A673 (cell line): ENCODE data around the gene HINFP. TPM values are rescaled to one million over a fixed set of nuclear protein-coding genes. Genes with fewer than 3 reads are reported as not detected.

Source experiments
- BruUV-seq: library from RNA; stranded (reverse); fragments of 400-500 nt; replicated peaks from 2 replicates; lab custom pipeline; 2021; lab: Mats Ljungman, UMichigan
- CTCF ChIA-PET: fragments of 300-600 bp; sonication (Branson Sonifier 250); formaldehyde crosslinking; loops from one replicate; lab custom pipeline; 2022; ENCODE audit warnings: antibody characterized with exemption; lab: Charles Lee
- POLR2A ChIA-PET: fragments of 300-600 bp; sonication (Branson Sonifier 250); formaldehyde crosslinking; loops from one replicate; lab custom pipeline; 2022; ENCODE audit warnings: antibody characterized with exemption; ENCODE audit not compliant: low non-redundant PET; lab: Charles Lee
- DNase-seq: peaks from one replicate; pipeline ENCODE4 v3.0.0-alpha.2; 2015; ENCODE audit warnings: low spot score
- H3K27ac ChIP-seq: fragments of 200-600 bp; sonication (generic); 2 replicates; pipeline ENCODE4 v1.5.1; 2016; ENCODE audit warnings: mixed run types, low read depth, mild to moderate bottlenecking, mixed read lengths, antibody characterized with exemption, low read length; ENCODE audit not compliant: poor library complexity, severe bottlenecking
- H3K27me3 ChIP-seq: fragments of 200-600 bp; sonication (generic); replicated peaks from 2 replicates; pipeline ENCODE4 v1.6.1; 2017; ENCODE audit warnings: mixed run types, low read depth, mild to moderate bottlenecking, mixed read lengths, antibody characterized with exemption, low read length; ENCODE audit not compliant: insufficient read depth, poor library complexity
- H3K36me3 ChIP-seq: fragments of 200-600 bp; sonication (generic); 2 replicates; pipeline ENCODE4 v1.6.1; 2016; ENCODE audit warnings: mixed run types, mild to moderate bottlenecking, mixed read lengths, antibody characterized with exemption, low read length; ENCODE audit not compliant: insufficient read depth, poor library complexity, severe bottlenecking
- H3K4me1 ChIP-seq: fragments of 200-600 bp; sonication (generic); 2 replicates; pipeline ENCODE4 v1.6.1; 2017; ENCODE audit warnings: mixed run types, mild to moderate bottlenecking, mixed read lengths, antibody characterized with exemption, low read length; ENCODE audit not compliant: insufficient read depth, poor library complexity, severe bottlenecking
- H3K4me3 ChIP-seq: fragments of 200-600 bp; sonication (generic); 2 replicates; pipeline ENCODE4 v1.5.1; 2016; ENCODE audit warnings: low read depth, mixed run types, mild to moderate bottlenecking, mixed read lengths, low read length; ENCODE audit not compliant: poor library complexity, severe bottlenecking
- H3K9me3 ChIP-seq: fragments of 200-600 bp; sonication (generic); 2 replicates; pipeline ENCODE4 v1.6.1; 2016; ENCODE audit warnings: mixed run types, low read depth, mild to moderate bottlenecking, mixed read lengths, antibody characterized with exemption, low read length; ENCODE audit not compliant: poor library complexity, severe bottlenecking
- CTCF ChIP-seq: fragments of 300-800, 200-600 bp; sonication (generic); conservative IDR thresholded peaks from 2 replicates; pipeline ENCODE4 v1.5.1; 2017; ENCODE audit warnings: low read depth, mild to moderate bottlenecking, antibody characterized with exemption, low read length, moderate library complexity, mixed read lengths
- EZH2 ChIP-seq: fragments of 200-600 bp; sonication (generic); IDR thresholded peaks from 2 replicates; pipeline ENCODE4 v1.6.1; 2017; ENCODE audit warnings: borderline replicate concordance, low read depth, mild to moderate bottlenecking, mixed read lengths, antibody characterized with exemption, low read length; ENCODE audit not compliant: poor library complexity, severe bottlenecking
- intact Hi-C: fragments of 100-400 bp; cut with micrococcal nuclease; formaldehyde crosslinking; loops from one replicate; pipeline ENCODE4 v1.10.0; 2022; ENCODE audit not compliant: unreplicated experiment
- total RNA-seq: library from RNA; stranded (reverse); gene quantifications from 2 replicates; pipeline ENCODE4 v1.2.3, GENCODE V29; 2021

The HINFP gene
- total RNA-seq, 1 experiment from 2014 or later, result 31.7 TPM

- no peak overlapping the region for H3K4me3 ChIP-seq
- ChIA-PET CTCF (no interaction called here), POLR2A (no interaction called here)
- no peaks in the 10 kb centered on the region for H3K4me1 ChIP-seq
- peaks cover 29% of the 10 kb centered on the region for H3K36me3 ChIP-seq
- H3K27ac ChIP-seq, result no peak overlapping the region
- intact Hi-C loops, result no loop called here
- no peak for TF ChIP-seq EZH2
- no peak for TF ChIP-seq CTCF
- no peaks in the 10 kb centered on the region for H3K27me3 ChIP-seq
- no peaks in the 10 kb centered on the region for H3K9me3 ChIP-seq
- BruUV-seq, result no TSS peak
- DNase-seq, result no peak
Observed at GRCh38 chr11:119114351-119114750, 7.0 kb upstream of the HINFP start.

GRCh38 chr11:119115484-119116234, 5.7 kb upstream of the HINFP start:
- ChIA-PET POLR2A (no interaction called here), CTCF (no interaction called here)
- H3K27ac ChIP-seq, result no peak overlapping the region
- no peak overlapping the region for H3K4me3 ChIP-seq
- TF ChIP-seq CTCF, result no peak
- no peak for TF ChIP-seq EZH2
- DNase-seq, result no peak
- no TSS peak for BruUV-seq
- H3K36me3 ChIP-seq, result peaks cover 29% of the 10 kb centered on the region
- no peaks in the 10 kb centered on the region for H3K27me3 ChIP-seq
- intact Hi-C loops, result no loop called here
- H3K9me3 ChIP-seq, result no peaks in the 10 kb centered on the region
- peaks cover 2% of the 10 kb centered on the region for H3K4me1 ChIP-seq

GRCh38 chr11:119116235-119116594, 5.2 kb upstream of the HINFP start:
- TF ChIP-seq CTCF (no peak), EZH2 (no peak)
- BruUV-seq, result no TSS peak
- POLR2A ChIA-PET, result no interaction called here
- H3K27ac ChIP-seq, result no peak overlapping the region
- no peaks in the 10 kb centered on the region for H3K9me3 ChIP-seq
- CTCF ChIA-PET, result no interaction called here
- H3K36me3 ChIP-seq, result peaks cover 24% of the 10 kb centered on the region
- no peak for DNase-seq
- no peak overlapping the region for H3K4me3 ChIP-seq
- H3K4me1 ChIP-seq, result peaks cover 6% of the 10 kb centered on the region
- intact Hi-C loops, result no loop called here
- no peaks in the 10 kb centered on the region for H3K27me3 ChIP-seq
